ENCODE data around the gene ATP8A2.

- no peak for TF ChIP-seq CTCF (IDR thresholded peaks at IDR 0.05)
- TF ChIP-seq POLR2A (IDR thresholded peaks at IDR 0.05): no peak
Observed at GRCh38 chr13:25768838-25769237, 397.1 kb downstream of the ATP8A2 start.
